ENCODE data around the gene TERF2IP. TPM values are rescaled to one million over a fixed set of nuclear protein-coding genes. Genes with fewer than 3 reads are reported as not detected.
A peak's percentile ranks its signal among the peaks of the same experiment; 100 is the strongest.

Gene TERF2IP
- total and polyA plus RNA-seq, 2 of the 13 experiments (the other 11 are each of a cell fraction or from before 2014, with no cell fraction given) = 26.4 to 50.2 TPM

GRCh38 chr16:75647492-75648264 is at the start of gene TERF2IP, which contains the start of gene KARS1 (continued):
- peak; percentile 47; the same call in 1 of the 2 replicates for TF ChIP-seq ZMAT3 (CRISPR knock-in tag; conservative IDR thresholded peaks at IDR 0.05)
- TF ChIP-seq ZNF333 (CRISPR knock-in tag; IDR thresholded peaks at IDR 0.05; ENCODE audit: borderline replicate concordance) = no peak
- TF ChIP-seq ZNF704 (CRISPR knock-in tag; IDR thresholded peaks at IDR 0.05; ENCODE audit: borderline replicate concordance) = peak; percentile 72
- TF ChIP-seq ZNF20 (CRISPR knock-in tag; IDR thresholded peaks at IDR 0.05) = peak; percentile 82
- no peak for TF ChIP-seq SAFB2 (CRISPR knock-in tag; IDR thresholded peaks at IDR 0.05; ENCODE audit: borderline replicate concordance, low read depth)
- TF ChIP-seq KAT2B (IDR thresholded peaks at IDR 0.05; ENCODE audit: borderline replicate concordance, low read depth, low read length) = no peak
- TF ChIP-seq MAF1 (CRISPR knock-in tag; IDR thresholded peaks at IDR 0.05; ENCODE audit: borderline replicate concordance) = peak; percentile 77; the same call in 1 of the 2 replicates
- no peak for TF ChIP-seq TCF12 (IDR thresholded peaks at IDR 0.05)
- TF ChIP-seq TCF12 (CRISPR knock-in tag; IDR thresholded peaks at IDR 0.05) = no peak
- TF ChIP-seq MIXL1 (CRISPR knock-in tag; IDR thresholded peaks at IDR 0.05) = peak; percentile 95
- no peak for TF ChIP-seq PAF1 (CRISPR knock-in tag; IDR thresholded peaks at IDR 0.05)
- TF ChIP-seq RORA (CRISPR knock-in tag; IDR thresholded peaks at IDR 0.05) = no peak
- TF ChIP-seq KLF9 (CRISPR knock-in tag; IDR thresholded peaks at IDR 0.05; ENCODE audit: low read depth) = no peak
- no peak; the same call in none of the 2 replicates for TF ChIP-seq SATB2 (CRISPR knock-in tag; IDR thresholded peaks at IDR 0.05)
- TF ChIP-seq ZNF703 (CRISPR knock-in tag; IDR thresholded peaks at IDR 0.05; ENCODE audit: borderline replicate concordance) = peak; percentile 68; the same call in 1 of the 2 replicates
- TF ChIP-seq SOX13 (IDR thresholded peaks at IDR 0.05) = no peak
- TF ChIP-seq SOX13 (CRISPR knock-in tag; conservative IDR thresholded peaks at IDR 0.05 in 1 of 2, IDR thresholded peaks at IDR 0.05 in 1 of 2) = peak in 1 of 2 experiments; percentile 58; a peak in 2 of 4 replicates
- peak; percentile 35 for TF ChIP-seq PPARG (CRISPR knock-in tag; conservative IDR thresholded peaks at IDR 0.05)
- 0 out of 2 replicates have a peak, but pooled peaks have one; percentile 40 for TF ChIP-seq ZNF503 (CRISPR knock-in tag; IDR thresholded peaks at IDR 0.05)
- 0 out of 2 replicates have a peak, but pooled peaks have one; percentile 32 for TF ChIP-seq HMGXB3 (CRISPR knock-in tag; IDR thresholded peaks at IDR 0.05; ENCODE audit: borderline replicate concordance)
- peak; percentile 38; the same call in 1 of the 2 replicates for TF ChIP-seq GTF2F1 (IDR thresholded peaks at IDR 0.05; ENCODE audit: low read length)
- peak; percentile 80 for TF ChIP-seq CBFB (CRISPR knock-in tag; IDR thresholded peaks at IDR 0.05)
- peak; percentile 88; the same call in 1 of the 2 replicates for TF ChIP-seq KLF6 (CRISPR knock-in tag; IDR thresholded peaks at IDR 0.05)
- TF ChIP-seq NR3C1 (CRISPR knock-in tag; IDR thresholded peaks at IDR 0.05) = no peak

Measured in HepG2 (cell line).